Measurements from ENCODE around the gene SYT2. TPM values are rescaled to one million over a fixed set of nuclear protein-coding genes. Genes with fewer than 3 reads are reported as not detected.
A peak's percentile ranks its signal among the peaks of the same experiment; 100 is the strongest.

The SYT2 gene
- total and polyA plus RNA-seq, 2 of the 13 experiments (the other 11 are each of a cell fraction or from before 2014, with no cell fraction given): not detected

DNA sequence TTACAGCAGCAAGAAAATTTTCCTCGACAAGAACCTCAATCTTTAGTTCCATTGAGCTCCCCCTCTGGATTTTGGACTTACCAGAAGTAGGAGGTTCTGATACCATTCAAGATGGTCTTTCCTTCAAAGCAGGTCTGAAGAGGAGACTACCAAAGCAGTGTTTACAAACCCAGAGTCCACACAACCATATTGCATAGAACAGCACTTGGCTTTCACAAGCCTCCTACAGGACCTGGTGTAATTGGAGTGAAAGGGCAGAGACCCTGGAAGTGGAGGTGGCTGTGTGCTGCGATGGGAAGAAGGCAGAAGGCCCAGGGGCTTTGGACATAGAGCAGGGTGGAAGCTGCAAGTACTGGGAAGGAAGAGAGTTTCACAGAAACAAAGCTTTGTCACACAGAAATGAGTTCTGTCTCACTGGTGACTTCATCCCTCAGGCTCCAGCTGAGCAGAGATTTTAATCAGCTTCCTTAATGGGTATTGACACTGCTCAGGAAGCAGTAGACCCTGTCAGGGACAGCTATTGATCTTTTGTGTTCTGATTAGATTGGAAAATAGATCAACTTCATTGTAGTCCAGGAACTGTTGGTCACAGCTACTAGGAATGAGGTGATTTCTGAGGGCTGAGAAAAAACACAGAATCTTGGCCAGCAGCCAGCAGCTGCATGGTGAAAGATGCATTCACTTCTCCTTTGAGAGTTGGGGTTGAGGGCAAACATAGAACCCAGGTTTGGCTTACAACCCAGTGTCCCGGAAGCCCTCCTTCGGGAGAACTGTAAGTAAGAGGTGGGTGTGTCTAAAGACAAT, 124.0 kb downstream of the SYT2 start (continued):
- TF ChIP-seq ZNF367 (CRISPR knock-in tag; IDR thresholded peaks at IDR 0.05; ENCODE audit: borderline replicate concordance): no peak
- TF ChIP-seq, protein P1, sequence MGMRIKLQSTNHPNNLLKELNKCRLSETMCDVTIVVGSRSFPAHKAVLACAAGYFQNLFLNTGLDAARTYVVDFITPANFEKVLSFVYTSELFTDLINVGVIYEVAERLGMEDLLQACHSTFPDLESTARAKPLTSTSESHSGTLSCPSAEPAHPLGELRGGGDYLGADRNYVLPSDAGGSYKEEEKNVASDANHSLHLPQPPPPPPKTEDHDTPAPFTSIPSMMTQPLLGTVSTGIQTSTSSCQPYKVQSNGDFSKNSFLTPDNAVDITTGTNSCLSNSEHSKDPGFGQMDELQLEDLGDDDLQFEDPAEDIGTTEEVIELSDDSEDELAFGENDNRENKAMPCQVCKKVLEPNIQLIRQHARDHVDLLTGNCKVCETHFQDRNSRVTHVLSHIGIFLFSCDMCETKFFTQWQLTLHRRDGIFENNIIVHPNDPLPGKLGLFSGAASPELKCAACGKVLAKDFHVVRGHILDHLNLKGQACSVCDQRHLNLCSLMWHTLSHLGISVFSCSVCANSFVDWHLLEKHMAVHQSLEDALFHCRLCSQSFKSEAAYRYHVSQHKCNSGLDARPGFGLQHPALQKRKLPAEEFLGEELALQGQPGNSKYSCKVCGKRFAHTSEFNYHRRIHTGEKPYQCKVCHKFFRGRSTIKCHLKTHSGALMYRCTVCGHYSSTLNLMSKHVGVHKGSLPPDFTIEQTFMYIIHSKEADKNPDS (CRISPR knock-in tag; IDR thresholded peaks at IDR 0.05): no peak
- no peak for TF ChIP-seq ZIK1 (CRISPR knock-in tag; IDR thresholded peaks at IDR 0.05; ENCODE audit: borderline replicate concordance, low read depth)
- TF ChIP-seq NFATC3 (CRISPR knock-in tag; IDR thresholded peaks at IDR 0.05): no peak
- TF ChIP-seq, protein P2, sequence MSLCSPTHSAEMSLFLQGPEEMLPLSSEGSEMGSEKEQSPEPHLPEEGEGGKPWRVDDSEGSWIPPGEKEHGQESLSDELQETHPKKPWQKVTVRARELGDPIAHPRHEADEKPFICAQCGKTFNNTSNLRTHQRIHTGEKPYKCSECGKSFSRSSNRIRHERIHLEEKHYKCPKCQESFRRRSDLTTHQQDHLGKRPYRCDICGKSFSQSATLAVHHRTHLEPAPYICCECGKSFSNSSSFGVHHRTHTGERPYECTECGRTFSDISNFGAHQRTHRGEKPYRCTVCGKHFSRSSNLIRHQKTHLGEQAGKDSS (CRISPR knock-in tag; IDR thresholded peaks at IDR 0.05; ENCODE audit: borderline replicate concordance, low read depth): no peak
- TF ChIP-seq SOX6 (IDR thresholded peaks at IDR 0.05): no peak
- no peak for TF ChIP-seq SOX6 (CRISPR knock-in tag; IDR thresholded peaks at IDR 0.05)
- TF ChIP-seq FOXA3 (CRISPR knock-in tag; IDR thresholded peaks at IDR 0.05): peak; percentile 63; the same call in 1 of the 2 replicates
- no peak for TF ChIP-seq KLF16 (CRISPR knock-in tag; IDR thresholded peaks at IDR 0.05)
- TF ChIP-seq ZNF567 (CRISPR knock-in tag; IDR thresholded peaks at IDR 0.05; ENCODE audit: borderline replicate concordance): no peak
- TF ChIP-seq, protein P3, sequence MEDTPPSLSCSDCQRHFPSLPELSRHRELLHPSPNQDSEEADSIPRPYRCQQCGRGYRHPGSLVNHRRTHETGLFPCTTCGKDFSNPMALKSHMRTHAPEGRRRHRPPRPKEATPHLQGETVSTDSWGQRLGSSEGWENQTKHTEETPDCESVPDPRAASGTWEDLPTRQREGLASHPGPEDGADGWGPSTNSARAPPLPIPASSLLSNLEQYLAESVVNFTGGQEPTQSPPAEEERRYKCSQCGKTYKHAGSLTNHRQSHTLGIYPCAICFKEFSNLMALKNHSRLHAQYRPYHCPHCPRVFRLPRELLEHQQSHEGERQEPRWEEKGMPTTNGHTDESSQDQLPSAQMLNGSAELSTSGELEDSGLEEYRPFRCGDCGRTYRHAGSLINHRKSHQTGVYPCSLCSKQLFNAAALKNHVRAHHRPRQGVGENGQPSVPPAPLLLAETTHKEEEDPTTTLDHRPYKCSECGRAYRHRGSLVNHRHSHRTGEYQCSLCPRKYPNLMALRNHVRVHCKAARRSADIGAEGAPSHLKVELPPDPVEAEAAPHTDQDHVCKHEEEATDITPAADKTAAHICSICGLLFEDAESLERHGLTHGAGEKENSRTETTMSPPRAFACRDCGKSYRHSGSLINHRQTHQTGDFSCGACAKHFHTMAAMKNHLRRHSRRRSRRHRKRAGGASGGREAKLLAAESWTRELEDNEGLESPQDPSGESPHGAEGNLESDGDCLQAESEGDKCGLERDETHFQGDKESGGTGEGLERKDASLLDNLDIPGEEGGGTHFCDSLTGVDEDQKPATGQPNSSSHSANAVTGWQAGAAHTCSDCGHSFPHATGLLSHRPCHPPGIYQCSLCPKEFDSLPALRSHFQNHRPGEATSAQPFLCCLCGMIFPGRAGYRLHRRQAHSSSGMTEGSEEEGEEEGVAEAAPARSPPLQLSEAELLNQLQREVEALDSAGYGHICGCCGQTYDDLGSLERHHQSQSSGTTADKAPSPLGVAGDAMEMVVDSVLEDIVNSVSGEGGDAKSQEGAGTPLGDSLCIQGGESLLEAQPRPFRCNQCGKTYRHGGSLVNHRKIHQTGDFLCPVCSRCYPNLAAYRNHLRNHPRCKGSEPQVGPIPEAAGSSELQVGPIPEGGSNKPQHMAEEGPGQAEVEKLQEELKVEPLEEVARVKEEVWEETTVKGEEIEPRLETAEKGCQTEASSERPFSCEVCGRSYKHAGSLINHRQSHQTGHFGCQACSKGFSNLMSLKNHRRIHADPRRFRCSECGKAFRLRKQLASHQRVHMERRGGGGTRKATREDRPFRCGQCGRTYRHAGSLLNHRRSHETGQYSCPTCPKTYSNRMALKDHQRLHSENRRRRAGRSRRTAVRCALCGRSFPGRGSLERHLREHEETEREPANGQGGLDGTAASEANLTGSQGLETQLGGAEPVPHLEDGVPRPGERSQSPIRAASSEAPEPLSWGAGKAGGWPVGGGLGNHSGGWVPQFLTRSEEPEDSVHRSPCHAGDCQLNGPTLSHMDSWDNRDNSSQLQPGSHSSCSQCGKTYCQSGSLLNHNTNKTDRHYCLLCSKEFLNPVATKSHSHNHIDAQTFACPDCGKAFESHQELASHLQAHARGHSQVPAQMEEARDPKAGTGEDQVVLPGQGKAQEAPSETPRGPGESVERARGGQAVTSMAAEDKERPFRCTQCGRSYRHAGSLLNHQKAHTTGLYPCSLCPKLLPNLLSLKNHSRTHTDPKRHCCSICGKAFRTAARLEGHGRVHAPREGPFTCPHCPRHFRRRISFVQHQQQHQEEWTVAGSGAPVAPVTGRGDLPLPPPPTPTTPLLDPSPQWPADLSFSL (CRISPR knock-in tag; IDR thresholded peaks at IDR 0.05): no peak
- no peak for TF ChIP-seq FOXA1 (IDR thresholded peaks at IDR 0.05)
- TF ChIP-seq FOXA1 (CRISPR knock-in tag; IDR thresholded peaks at IDR 0.05): peak; percentile 45; the same call in 1 of the 2 replicates
- TF ChIP-seq ZNF138 (CRISPR knock-in tag; IDR thresholded peaks at IDR 0.05; ENCODE audit: low read depth): no peak
- TF ChIP-seq STAG1 (CRISPR knock-in tag; IDR thresholded peaks at IDR 0.05): no peak
- TF ChIP-seq, protein P4, sequence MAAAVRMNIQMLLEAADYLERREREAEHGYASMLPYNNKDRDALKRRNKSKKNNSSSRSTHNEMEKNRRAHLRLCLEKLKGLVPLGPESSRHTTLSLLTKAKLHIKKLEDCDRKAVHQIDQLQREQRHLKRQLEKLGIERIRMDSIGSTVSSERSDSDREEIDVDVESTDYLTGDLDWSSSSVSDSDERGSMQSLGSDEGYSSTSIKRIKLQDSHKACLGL (CRISPR knock-in tag; IDR thresholded peaks at IDR 0.05): no peak
- TF ChIP-seq SMAD1 (CRISPR knock-in tag; IDR thresholded peaks at IDR 0.05; ENCODE audit: borderline replicate concordance, low read depth): no peak
- TF ChIP-seq ZNF605 (CRISPR knock-in tag; IDR thresholded peaks at IDR 0.05): no peak
